22Rv1 (cell line): ENCODE measurements around the gene SLC9A5.

ENCODE experiments used
- CTCF ChIP-seq: fragments of 450-650 bp; IDR thresholded peaks from 2 replicates; pipeline ENCODE4 v1.5.1; 2017; ENCODE audit warnings: mild to moderate bottlenecking
- ZFX ChIP-seq: fragments of 450-650 bp; IDR thresholded peaks from 2 replicates; pipeline ENCODE4 v1.6.1; 2017; ENCODE audit warnings: antibody characterized with exemption, borderline replicate concordance

DNA sequence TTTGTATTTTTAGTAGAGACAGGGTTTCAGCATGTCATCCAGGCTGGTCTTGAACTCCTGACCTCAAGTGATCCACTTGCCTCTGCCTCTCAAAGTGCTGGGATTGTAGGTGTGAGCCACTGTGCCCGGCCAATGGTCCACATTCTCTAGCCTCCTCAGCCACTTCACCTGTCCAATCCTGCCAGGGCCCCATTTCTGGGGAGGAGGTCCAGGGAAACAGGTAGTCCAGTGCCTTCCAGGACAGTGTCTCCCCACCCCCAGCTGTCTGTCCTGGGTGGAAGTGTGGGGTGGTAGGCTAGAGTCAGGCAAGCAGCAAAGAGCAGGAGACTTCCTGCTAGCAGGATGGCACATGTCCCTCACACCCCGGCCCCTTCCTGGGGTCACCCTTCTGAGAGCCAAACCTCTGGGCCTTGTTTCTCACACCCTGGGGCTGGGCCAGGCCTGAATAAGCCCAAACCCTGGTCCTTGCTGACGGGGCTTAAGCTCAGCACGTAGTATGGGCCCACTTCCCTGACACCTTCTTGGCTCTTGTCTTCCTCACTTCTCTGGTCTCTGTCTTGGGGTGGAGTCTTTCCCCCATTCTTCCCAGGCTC is 6.5 kb upstream of the SLC9A5 start:
- TF ChIP-seq CTCF, result no peak
- TF ChIP-seq ZFX, result no peak
